Uterus (tissue), 2 donors: ENCODE data around the gene RPS6KA1.

Experiments
- POLR2A ChIP-seq, 2 donors: fragments of 450-650 bp; IDR thresholded peaks; one replicate each; pipeline ENCODE4 v1.6.1; 2016; ENCODE audit warnings: antibody characterized with exemption in 2 of 2, mild to moderate bottlenecking in 1 of 2, moderate library complexity in 1 of 2
- TF ChIP-seq, protein P1 (sequence below), 4 experiments: fragments of 200-600 bp in 2 of 4; fragments of 450-650 bp in 2 of 4; sonication (generic) in 2 of 4; IDR thresholded peaks; one replicate each; pipeline ENCODE4 v1.5.1; 2016 to 2019; ENCODE audit warnings: antibody characterized with exemption in 4 of 4, mild to moderate bottlenecking in 2 of 4, moderate library complexity in 1 of 4

DNA sequence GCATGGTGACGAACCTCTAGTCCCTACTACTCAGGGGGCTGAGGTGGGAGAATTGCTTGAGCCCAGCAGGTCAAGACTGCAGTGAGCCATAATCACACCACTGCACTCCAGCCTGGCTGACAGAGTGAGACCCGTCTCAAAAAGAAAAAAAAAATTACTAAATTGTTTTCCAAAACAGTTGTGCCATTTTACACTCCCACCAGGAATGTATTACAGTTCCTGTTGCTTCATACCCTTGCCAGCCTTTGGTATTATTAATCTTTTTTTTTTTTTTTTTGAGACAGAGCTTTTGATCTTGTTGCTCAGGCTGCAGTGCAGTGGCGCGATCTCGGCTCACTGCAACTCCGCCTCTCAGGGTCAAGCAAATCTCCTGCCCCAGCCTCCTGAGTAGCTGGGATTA lies 55.9 kb downstream of the RPS6KA1 start:
- TF ChIP-seq, protein P1, sequence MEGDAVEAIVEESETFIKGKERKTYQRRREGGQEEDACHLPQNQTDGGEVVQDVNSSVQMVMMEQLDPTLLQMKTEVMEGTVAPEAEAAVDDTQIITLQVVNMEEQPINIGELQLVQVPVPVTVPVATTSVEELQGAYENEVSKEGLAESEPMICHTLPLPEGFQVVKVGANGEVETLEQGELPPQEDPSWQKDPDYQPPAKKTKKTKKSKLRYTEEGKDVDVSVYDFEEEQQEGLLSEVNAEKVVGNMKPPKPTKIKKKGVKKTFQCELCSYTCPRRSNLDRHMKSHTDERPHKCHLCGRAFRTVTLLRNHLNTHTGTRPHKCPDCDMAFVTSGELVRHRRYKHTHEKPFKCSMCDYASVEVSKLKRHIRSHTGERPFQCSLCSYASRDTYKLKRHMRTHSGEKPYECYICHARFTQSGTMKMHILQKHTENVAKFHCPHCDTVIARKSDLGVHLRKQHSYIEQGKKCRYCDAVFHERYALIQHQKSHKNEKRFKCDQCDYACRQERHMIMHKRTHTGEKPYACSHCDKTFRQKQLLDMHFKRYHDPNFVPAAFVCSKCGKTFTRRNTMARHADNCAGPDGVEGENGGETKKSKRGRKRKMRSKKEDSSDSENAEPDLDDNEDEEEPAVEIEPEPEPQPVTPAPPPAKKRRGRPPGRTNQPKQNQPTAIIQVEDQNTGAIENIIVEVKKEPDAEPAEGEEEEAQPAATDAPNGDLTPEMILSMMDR (IDR thresholded peaks at IDR 0.05), result no peak
- TF ChIP-seq POLR2A (IDR thresholded peaks at IDR 0.05), result no peak
